ENCODE data around the gene PLK5.
"Not testable (repeated sequence)": the region's sequence is repeated elsewhere in the genome, so short reads cannot be mapped to it uniquely, and the experiment has no call there.

PLK5 gene

GRCh38 chr19:1526066-1526778, 2.3 kb downstream of the PLK5 start:
- DNase-seq: no peak

DNA sequence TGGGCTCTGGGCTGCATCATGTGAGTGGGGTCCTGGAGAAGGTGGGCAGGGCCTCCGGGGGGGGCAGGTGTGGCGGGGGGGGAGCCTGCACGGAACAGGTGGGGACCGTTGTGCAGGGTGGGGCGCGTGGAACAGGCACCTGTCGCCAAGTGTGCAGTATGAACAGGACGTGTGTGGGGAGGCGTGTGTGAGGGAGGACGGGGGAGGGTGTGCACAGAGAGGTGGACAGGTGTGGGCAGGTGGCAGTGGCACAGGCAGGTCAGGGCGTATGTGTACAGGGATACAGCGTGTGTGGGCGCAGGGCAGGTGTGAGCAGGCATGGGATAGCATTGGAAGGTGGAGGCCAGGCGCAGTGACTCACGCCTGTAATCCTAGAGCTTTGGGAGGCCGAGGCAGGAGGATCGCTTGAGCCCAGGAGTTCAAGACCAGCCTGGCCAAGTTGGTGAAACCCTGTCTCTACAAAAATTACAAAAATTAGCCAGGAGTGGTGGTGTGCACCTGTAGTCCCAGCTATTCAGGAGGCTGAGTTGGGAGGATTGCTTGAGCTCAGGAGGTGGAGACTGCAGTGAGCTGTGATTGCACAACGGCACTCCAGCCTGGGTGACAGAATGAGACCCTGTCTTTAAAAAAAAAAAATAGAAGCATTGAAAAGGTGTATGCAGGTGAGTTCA, 3.2 kb downstream of the PLK5 start:
- DNase-seq: no peak

- DNase-seq: no peak
Measured at GRCh38 chr19:1527650-1528309, 3.9 kb downstream of the PLK5 start.

DNA sequence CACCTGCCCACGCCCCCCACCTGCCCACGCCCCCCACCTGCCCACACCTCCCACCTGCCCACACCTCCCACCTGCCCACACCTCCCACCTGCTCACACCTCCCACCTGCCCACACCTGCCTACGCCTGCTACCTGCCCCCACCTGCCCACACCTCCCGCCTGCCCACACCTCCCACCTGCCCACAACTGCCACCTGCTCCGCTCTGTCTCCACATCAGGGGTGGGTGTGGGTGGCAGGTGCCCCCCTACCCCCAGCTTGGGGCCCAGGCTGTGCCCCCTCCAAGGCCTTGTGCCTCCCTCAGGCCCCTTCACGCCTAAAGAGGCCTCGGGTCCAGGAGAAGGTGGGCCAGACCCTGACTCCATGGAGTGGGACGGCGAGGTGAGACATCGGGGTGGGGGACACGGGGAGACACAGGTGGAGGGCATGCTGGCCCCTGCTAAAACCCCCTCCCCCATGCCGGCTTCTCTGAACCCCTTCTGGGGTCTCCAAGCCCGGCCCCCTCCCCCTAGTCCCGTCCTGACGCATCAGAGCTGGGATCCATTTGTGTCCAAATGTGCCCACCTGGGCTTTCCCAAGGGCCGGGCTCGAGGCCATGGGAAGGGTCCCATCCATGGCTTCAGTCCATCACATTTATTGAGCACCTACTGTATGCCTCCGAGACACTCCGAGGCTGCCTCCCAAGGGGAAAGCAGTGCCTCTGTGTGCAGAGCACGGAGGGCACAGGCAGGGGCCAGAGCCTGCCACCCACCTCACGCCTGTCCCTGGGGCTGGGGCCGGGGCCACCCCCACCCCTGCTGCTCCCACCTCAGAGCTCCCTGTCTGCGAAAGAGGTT, 4.9 kb downstream of the PLK5 start:
- no peak for DNase-seq

GRCh38 chr19:1529430-1529816, 5.5 kb downstream of the PLK5 start:
- no peak for DNase-seq

DNA sequence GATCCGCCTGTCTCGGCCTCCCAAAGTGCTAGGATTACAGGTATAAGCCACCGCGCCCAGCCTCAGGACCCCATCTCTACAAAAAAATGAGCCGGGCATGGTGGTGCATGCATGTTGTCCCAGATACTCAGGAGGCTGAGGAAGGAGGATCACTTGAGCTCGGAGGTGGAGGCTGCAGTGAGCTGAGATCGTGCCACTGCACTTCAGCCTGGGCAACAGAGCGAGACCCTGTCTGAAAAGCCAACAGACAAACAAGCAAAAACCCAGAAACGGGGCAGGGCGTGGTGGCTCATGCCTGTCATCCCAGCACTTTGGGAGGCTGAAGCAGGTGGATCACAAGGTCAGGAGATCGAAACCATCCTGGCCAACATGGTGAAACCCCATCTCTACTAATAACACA, 7.0 kb downstream of the PLK5 start:
- DNase-seq: not testable (repeated sequence)

DNA sequence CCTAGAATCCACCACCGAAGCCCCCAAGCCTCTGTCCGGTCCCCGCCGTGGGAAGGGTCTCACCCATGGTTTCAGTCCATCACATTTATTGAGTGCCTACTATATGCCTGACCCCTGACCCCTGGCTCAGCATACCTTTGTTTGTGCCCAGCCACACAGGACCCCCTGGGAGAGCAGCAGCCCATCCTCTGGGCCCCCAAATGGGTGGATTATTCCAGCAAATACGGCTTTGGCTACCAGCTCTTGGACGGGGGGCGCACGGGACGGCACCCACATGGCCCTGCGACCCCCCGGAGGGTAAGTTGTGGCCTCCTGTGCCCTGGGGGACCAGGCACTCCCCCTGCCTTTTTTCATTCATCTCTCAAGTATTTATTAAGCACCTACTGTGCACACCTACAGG, 7.7 kb downstream of the PLK5 start:
- no peak for DNase-seq

DNA sequence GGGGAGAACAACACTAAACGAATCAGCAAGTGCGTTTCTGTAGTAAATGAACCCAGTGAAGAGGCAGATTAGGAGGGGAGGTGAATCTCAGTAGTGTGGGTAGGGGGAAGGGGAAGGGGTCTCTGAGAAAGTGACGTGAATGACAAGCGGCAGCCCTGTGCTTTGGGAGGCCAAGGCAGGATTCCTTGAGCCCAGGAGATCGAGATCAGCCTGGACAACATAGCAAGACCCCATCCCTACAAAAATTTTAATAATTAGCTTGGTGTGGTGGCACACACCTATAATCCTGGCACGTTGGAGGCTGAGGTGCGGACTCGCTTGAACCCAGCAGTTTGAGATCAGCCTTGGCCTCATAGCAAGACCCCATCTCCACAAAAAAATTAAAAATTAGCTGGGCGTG, 8.1 kb downstream of the PLK5 start:
- no peak for DNase-seq

DNA sequence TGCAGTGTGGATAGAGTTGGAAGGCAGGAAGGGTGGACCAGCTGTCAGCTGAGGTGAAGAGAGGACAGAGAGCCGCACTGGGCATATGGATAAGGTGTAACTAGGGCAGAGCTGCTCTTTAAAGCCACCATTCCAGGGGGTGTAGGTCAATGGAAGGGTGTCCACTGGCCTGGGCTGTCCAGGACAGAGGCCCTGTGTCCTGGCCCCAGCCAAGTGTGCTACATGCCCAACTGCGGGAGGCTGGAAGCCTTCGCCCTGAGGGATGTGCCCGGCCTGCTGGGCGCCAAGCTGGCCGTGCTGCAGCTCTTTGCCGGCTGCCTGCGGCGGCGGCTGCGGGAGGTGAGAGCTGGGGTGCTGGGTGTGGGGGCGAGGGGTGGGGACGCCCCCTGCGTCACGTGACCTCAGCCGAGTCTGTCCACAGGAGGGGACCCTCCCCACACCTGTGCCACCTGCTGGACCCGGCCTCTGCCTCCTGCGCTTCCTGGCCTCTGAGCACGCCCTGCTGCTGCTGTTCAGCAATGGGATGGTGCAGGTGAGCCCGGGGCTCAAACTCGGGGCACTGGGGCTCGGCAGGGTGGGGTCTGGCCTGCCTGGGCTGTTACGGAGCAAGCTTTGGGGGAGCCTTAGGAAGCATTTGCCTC, 9.8 kb downstream of the PLK5 start:
- no peak for DNase-seq

DNA sequence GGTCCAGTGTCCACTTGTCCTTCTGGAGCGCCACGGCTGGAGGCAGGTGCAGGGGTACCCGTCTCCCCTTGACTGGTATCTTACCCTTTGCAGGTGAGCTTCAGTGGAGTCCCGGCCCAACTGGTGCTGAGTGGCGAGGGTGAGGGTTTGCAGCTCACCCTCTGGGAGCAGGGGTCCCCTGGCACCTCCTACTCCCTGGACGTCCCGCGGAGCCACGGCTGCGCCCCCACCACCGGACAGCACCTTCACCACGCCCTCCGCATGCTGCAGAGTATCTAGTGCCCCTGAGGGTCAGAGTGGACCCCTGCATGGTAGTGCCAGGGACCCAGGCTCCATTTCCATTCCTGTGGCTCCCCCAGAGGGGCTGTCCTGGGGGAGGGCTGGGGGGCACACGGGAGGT, 11.1 kb downstream of the PLK5 start:
- no peak for DNase-seq

DNA sequence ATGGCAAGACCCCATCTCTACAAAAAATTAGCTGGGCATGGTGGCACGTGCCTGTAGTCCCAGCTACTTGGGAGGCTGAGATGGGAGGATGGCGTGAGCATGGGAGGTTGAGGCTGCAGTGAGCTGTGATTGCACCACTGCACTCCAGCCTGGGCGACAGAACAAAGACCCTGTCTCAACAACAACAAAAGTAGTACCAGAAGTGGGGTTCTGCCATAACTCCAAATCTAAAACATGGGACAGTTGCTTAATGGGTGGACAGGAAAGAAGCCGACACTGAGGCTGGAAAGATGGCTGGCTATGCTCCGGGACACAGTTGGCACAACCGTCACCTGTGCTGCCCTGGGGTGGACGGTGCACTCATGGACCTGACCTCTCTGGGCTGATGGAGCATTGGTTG, 11.8 kb downstream of the PLK5 start:
- not testable (repeated sequence) for DNase-seq

DNA sequence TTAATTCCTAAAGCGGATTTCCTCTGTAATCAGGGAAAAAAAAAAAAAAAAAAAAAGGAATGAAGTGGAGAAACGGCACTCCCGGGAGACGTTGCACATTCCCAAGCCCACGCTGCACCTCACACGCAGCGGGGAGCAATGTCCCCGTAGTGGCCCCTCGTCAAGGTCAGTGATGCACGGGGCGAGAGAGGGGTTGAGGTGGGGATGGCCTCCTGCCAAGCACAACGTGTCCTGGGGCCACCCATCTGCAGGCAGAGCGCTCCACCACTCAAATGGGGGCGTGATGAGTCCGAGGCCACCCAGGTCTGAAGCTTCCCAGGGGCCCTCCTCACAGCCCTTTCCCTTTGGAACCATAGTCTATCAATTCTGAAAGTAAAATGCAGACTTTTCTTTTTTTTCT, 15.1 kb downstream of the PLK5 start:
- no peak for DNase-seq

- DNase-seq: not testable (repeated sequence)
Measured at GRCh38 chr19:1539749-1540148, 15.9 kb downstream of the PLK5 start.

GRCh38 chr19:1540365-1540925, 16.6 kb downstream of the PLK5 start:
- DNase-seq: no peak

- no peak for DNase-seq
Measured at GRCh38 chr19:1549332-1549945, 25.6 kb downstream of the PLK5 start.

DNA sequence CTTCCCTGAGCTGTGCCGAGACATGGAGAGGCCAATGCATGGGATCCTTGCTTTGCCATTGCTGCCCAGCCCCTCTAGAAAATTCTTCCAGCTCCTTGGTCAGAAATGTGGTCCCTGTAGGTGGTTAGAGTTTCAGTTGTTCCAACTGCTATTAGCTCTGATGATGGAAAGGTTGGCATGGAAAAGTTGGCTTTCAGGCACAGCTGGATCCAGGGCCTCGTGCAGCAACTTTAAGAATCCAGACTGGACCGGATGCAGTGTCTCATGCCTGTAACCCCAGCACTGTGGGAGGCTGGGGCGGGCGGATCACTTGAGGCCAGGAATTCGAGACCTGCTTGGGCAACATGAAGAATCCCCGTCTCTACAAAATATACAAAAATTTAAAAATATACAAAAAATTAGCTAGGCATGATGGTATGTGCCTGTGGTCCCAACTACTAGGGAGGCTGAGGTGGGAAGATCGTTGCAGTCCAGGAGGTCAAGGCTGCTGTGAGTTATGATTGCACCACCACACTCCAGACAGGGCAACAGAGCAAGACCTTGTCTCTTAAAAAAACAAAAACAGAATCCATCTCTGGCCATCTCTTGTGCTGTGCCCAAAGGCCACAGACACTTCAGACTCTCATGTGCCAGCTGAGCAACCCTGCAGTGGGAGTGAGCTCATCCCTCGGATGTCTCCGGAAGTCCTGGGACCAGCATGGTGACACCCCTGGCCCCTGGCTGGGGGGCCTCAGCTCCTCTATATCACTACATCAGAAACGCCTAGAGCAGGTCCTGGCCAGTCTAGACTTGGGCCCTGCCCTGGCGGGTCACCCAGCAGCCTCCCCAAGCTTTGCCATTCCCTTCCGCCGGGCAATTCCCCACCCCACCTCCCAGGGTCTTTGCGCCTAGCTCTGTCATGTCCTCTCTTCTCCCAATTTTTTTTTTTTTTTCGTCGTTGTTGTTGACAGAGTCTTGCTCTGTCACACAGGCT, 27.5 kb downstream of the PLK5 start:
- no peak for DNase-seq

GRCh38 chr19:1553415-1553814, 29.5 kb downstream of the PLK5 start:
- no peak for DNase-seq

- no peak for DNase-seq
Measured at GRCh38 chr19:1554968-1555367, 31.1 kb downstream of the PLK5 start.

- DNase-seq: no peak
Measured at GRCh38 chr19:1555487-1556389, 31.9 kb downstream of the PLK5 start.
